ENCODE results near the gene PTGS1. TPM values are rescaled to one million over a fixed set of nuclear protein-coding genes. Genes with fewer than 3 reads are reported as not detected.

Gene PTGS1
- polyA plus RNA-seq, 2 of the 4 experiments (the other 2 are of a cell fraction): 0.49 to 1.0 TPM

- Histone ChIP-seq H3K27ac (peak overlapping the region in 1 of 2 experiments; percentile 74; a peak in 1 of 6 replicates), H3K9me3 (peaks cover 11% of the 10 kb centered on the region), H3K4me3 (no peak overlapping the region), H3K4me2 (no peak overlapping the region), H3K4me1 (peaks cover 28% of the 10 kb centered on the region)
- ChIA-PET CTCF (interaction anchor here (0.6 to 1.5 kb wide), 3 partner anchors 27 to 256 kb away, joined by 3 to 6 read pairs (median 3); no protein-coding TSS in a partner anchor), POLR2A (no interaction called here)
- no peak for FAIRE-seq
- ATAC-seq: no peak
- no peak for DNase-seq (ENCODE audit: low read depth in 1 of 2, low spot score in 1 of 2)
- 91% methylated on average over 8 of the region's 8 CpGs for WGBS (ENCODE audit: missing lambda C conversion rate)
- TF ChIP-seq KDM1A (IDR thresholded peaks at IDR 0.05; ENCODE audit: low read depth): no peak
- no peak for TF ChIP-seq EP300 (IDR thresholded peaks at IDR 0.05)
- no peak for TF ChIP-seq SMC3 (IDR thresholded peaks at IDR 0.05)
- no peak for TF ChIP-seq CHD2 (IDR thresholded peaks at IDR 0.05; ENCODE audit: low read length, partially characterized antibody)
- TF ChIP-seq ZSCAN20 (CRISPR knock-in tag; IDR thresholded peaks at IDR 0.05): no peak
- TF ChIP-seq, protein P1, sequence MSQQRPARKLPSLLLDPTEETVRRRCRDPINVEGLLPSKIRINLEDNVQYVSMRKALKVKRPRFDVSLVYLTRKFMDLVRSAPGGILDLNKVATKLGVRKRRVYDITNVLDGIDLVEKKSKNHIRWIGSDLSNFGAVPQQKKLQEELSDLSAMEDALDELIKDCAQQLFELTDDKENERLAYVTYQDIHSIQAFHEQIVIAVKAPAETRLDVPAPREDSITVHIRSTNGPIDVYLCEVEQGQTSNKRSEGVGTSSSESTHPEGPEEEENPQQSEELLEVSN (IDR thresholded peaks at IDR 0.05; ENCODE audit: borderline replicate concordance, low read depth): no peak
- no peak for TF ChIP-seq ZFP36 (IDR thresholded peaks at IDR 0.05; ENCODE audit: borderline replicate concordance, partially characterized antibody)
- no peak for TF ChIP-seq MAZ (IDR thresholded peaks at IDR 0.05; ENCODE audit: borderline replicate concordance, low read depth, low read length)
These were observed 7.4 kb downstream of the PTGS1 start for GRCh38 chr9:122378236-122378635.

- 0% methylated on average over 1 of the region's 1 CpG for WGBS (ENCODE audit: missing lambda C conversion rate)
These were observed 8.5 kb downstream of the PTGS1 start for GRCh38 chr9:122379340-122379739.

More at GRCh38 chr9:122379340-122379739, 8.5 kb downstream of the PTGS1 start:
- TF ChIP-seq JUNB (IDR thresholded peaks at IDR 0.05) (no peak), ZC3H11A (IDR thresholded peaks at IDR 0.05) (no peak), FOXS1 (CRISPR knock-in tag; IDR thresholded peaks at IDR 0.05) (no peak), CBX2 (IDR thresholded peaks at IDR 0.05; ENCODE audit: borderline replicate concordance, low read depth) (no peak), RAD21 (conservative IDR thresholded peaks at IDR 0.05 in 1 of 2, IDR thresholded peaks at IDR 0.05 in 1 of 2) (peak in 1 of 2 experiments; percentile 39; a peak in 2 of 5 replicates), PBX3 (IDR thresholded peaks at IDR 0.05) (no peak), SMC3 (IDR thresholded peaks at IDR 0.05) (peak; percentile 16; the same call in 1 of the 3 replicates), POLR2AphosphoS2 (conservative IDR thresholded peaks at IDR 0.05; ENCODE audit: low read length) (no peak), HEYL (CRISPR knock-in tag; IDR thresholded peaks at IDR 0.05) (no peak), FOSL2 (IDR thresholded peaks at IDR 0.05) (no peak), FOSL2 (CRISPR knock-in tag; IDR thresholded peaks at IDR 0.05) (no peak), KDM5A (IDR thresholded peaks at IDR 0.05) (no peak), HES2 (IDR thresholded peaks at IDR 0.05) (no peak), POLR2A (IDR thresholded peaks at IDR 0.05; ENCODE audit: low read length) (no peak), ESRRA (IDR thresholded peaks at IDR 0.05; ENCODE audit: borderline replicate concordance, low read length) (no peak), MAX (IDR thresholded peaks at IDR 0.05) (no peak), MYC (IDR thresholded peaks at IDR 0.05; ENCODE audit: borderline replicate concordance, low read length) (no peak), ZNF302 (CRISPR knock-in tag; IDR thresholded peaks at IDR 0.05) (no peak), NPAS2 (CRISPR knock-in tag; IDR thresholded peaks at IDR 0.05; ENCODE audit: borderline replicate concordance) (no peak), NFE2L2 (conservative IDR thresholded peaks at IDR 0.05; ENCODE audit: low read length) (no peak), RCOR1 (IDR thresholded peaks at IDR 0.05; ENCODE audit: low read depth, low read length) (no peak)
- TF ChIP-seq, protein P2, sequence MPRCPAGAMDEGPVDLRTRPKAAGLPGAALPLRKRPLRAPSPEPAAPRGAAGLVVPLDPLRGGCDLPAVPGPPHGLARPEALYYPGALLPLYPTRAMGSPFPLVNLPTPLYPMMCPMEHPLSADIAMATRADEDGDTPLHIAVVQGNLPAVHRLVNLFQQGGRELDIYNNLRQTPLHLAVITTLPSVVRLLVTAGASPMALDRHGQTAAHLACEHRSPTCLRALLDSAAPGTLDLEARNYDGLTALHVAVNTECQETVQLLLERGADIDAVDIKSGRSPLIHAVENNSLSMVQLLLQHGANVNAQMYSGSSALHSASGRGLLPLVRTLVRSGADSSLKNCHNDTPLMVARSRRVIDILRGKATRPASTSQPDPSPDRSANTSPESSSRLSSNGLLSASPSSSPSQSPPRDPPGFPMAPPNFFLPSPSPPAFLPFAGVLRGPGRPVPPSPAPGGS (IDR thresholded peaks at IDR 0.05): no peak
- TF ChIP-seq, protein P3, sequence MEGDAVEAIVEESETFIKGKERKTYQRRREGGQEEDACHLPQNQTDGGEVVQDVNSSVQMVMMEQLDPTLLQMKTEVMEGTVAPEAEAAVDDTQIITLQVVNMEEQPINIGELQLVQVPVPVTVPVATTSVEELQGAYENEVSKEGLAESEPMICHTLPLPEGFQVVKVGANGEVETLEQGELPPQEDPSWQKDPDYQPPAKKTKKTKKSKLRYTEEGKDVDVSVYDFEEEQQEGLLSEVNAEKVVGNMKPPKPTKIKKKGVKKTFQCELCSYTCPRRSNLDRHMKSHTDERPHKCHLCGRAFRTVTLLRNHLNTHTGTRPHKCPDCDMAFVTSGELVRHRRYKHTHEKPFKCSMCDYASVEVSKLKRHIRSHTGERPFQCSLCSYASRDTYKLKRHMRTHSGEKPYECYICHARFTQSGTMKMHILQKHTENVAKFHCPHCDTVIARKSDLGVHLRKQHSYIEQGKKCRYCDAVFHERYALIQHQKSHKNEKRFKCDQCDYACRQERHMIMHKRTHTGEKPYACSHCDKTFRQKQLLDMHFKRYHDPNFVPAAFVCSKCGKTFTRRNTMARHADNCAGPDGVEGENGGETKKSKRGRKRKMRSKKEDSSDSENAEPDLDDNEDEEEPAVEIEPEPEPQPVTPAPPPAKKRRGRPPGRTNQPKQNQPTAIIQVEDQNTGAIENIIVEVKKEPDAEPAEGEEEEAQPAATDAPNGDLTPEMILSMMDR (IDR thresholded peaks at IDR 0.05): peak; percentile 25; the same call in 1 of the 3 replicates
- FAIRE-seq (no peak), DNase-seq (ENCODE audit: low read depth in 1 of 2, low spot score in 1 of 2) (peak in 1 of 2 experiments; percentile 35), ATAC-seq (no peak)
- CTCF ChIA-PET: interaction anchor here (1.0 to 1.5 kb wide), 4 partner anchors 11 to 29 kb away, joined by 4 to 6 read pairs (median 4); no protein-coding TSS in a partner anchor
- no peak overlapping the region for H3K4me3 ChIP-seq
- POLR2A ChIA-PET: no interaction called here
- no peak overlapping the region for H3K27ac ChIP-seq
- H3K4me1 ChIP-seq: peaks cover 39% of the 10 kb centered on the region
- H3K9me3 ChIP-seq: peaks cover 11% of the 10 kb centered on the region
- H3K4me2 ChIP-seq: no peak overlapping the region
